Caco-2 (cell line): ENCODE results near the gene PDE9A. TPM values are rescaled to one million over a fixed set of nuclear protein-coding genes. Genes with fewer than 3 reads are reported as not detected.
"Not testable (repeated sequence)": the region's sequence is repeated elsewhere in the genome, so short reads cannot be mapped to it uniquely, and the experiment has no call there.

Source experiments
- BruUV-seq: library from RNA; stranded (reverse); fragments of 400-500 nt; replicated peaks from 2 replicates; lab custom pipeline; 2021; lab: Mats Ljungman, UMichigan
- CTCF ChIA-PET: fragments of 300-600 bp; sonication (Branson Sonifier 250); formaldehyde crosslinking; loops from one replicate; lab custom pipeline; 2022; ENCODE audit warnings: antibody characterized with exemption; lab: Charles Lee
- POLR2A ChIA-PET: fragments of 300-600 bp; sonication (Branson Sonifier 250); formaldehyde crosslinking; loops from one replicate; lab custom pipeline; 2022; ENCODE audit warnings: antibody characterized with exemption; lab: Charles Lee
- DNase-seq, 2 experiments: peaks; one replicate each; pipeline versions ENCODE4 v3.0.0 to v3.0.0-alpha.2; 2020 to 2022
- H3K27me3 ChIP-seq: replicated peaks from 2 replicates; pipeline ENCODE4 v1.6.0; 2011; ENCODE audit warnings: low read length; ENCODE audit not compliant: control insufficient read depth, insufficient read depth
- H3K36me3 ChIP-seq: 2 replicates; pipeline ENCODE4 v1.5.1; 2011; ENCODE audit warnings: low read length; ENCODE audit not compliant: control insufficient read depth, insufficient read depth
- H3K4me1 ChIP-seq: fragments of 250-450 bp; sonication (Bioruptor Pico); 2 replicates; pipeline ENCODE4 v1.5.1; 2020; ENCODE audit warnings: mild to moderate bottlenecking
- H3K4me3 ChIP-seq: 2 replicates; pipeline ENCODE4 v1.5.1; 2011; ENCODE audit warnings: low read depth, mild to moderate bottlenecking, control low read depth, low read length
- H3K9me3 ChIP-seq: fragments of 250-450 bp; sonication (Bioruptor Pico); 2 replicates; pipeline ENCODE4 v1.5.1; 2020; ENCODE audit warnings: mild to moderate bottlenecking, moderate library complexity
- H3K27ac Mint-ChIP-seq: one replicate; pipeline ENCODE4 v1.8.0; 2022; ENCODE audit warnings: mixed read lengths; ENCODE audit not compliant: unreplicated experiment
- H3K27me3 Mint-ChIP-seq: one replicate; pipeline ENCODE4 v1.8.0; 2022; ENCODE audit warnings: mixed read lengths; ENCODE audit not compliant: insufficient read depth, unreplicated experiment
- H3K36me3 Mint-ChIP-seq: one replicate; pipeline ENCODE4 v1.8.0; 2022; ENCODE audit warnings: mild to moderate bottlenecking, mixed read lengths; ENCODE audit not compliant: insufficient read depth, unreplicated experiment
- H3K4me1 Mint-ChIP-seq: one replicate; pipeline ENCODE4 v1.8.0; 2022; ENCODE audit warnings: low read depth, mixed read lengths; ENCODE audit not compliant: unreplicated experiment
- H3K4me3 Mint-ChIP-seq: one replicate; pipeline ENCODE4 v1.8.0; 2022; ENCODE audit warnings: mild to moderate bottlenecking, moderate library complexity, mixed read lengths; ENCODE audit not compliant: unreplicated experiment
- H3K9me3 Mint-ChIP-seq: one replicate; pipeline ENCODE4 v1.8.0; 2022; ENCODE audit warnings: mixed read lengths; ENCODE audit not compliant: unreplicated experiment
- CTCF ChIP-seq, 2 experiments: fragments of 200-600 bp in 1 of 2; IDR thresholded peaks; 1 replicate in 1 of 2; 2 replicates in 1 of 2; pipeline versions ENCODE4 v1.5.1 to v1.8.0; 2011 to 2022; ENCODE audit warnings: antibody characterized with exemption in 1 of 2, control low read depth in 1 of 2, inconsistent platforms in 1 of 2, low read depth in 1 of 2, low read length in 1 of 2, mild to moderate bottlenecking in 1 of 2, moderate library complexity in 1 of 2; ENCODE audit not compliant: insufficient read depth in 1 of 2, severe bottlenecking in 1 of 2, unreplicated experiment in 1 of 2
- intact Hi-C: fragments of 100-400 bp; cut with micrococcal nuclease; formaldehyde crosslinking; loops from one replicate; pipeline ENCODE4 v1.10.0; 2022; ENCODE audit not compliant: unreplicated experiment
- total RNA-seq: library from RNA; stranded (reverse); gene quantifications from 2 replicates; pipeline ENCODE4 v1.2.3, GENCODE V29; 2022

PDE9A gene
- total RNA-seq, 1 experiment from 2014 or later, result 9.7 TPM

GRCh38 chr21:42614811-42615351 is 38.5 kb upstream of the PDE9A start:
- no peaks in the 10 kb centered on the region for H3K9me3 ChIP-seq
- H3K36me3 ChIP-seq, result no peaks in the 10 kb centered on the region
- ChIA-PET CTCF (interaction anchor here (0.9 to 1.0 kb wide), 3 partner anchors 22 to 39 kb away, joined by 3 to 4 read pairs (median 4); no protein-coding TSS in a partner anchor), POLR2A (no interaction called here)
- Mint-ChIP-seq H3K36me3 (no peaks in the 10 kb centered on the region), H3K27ac (no peak overlapping the region), H3K4me1 (no peaks in the 10 kb centered on the region), H3K9me3 (peaks cover 10% of the 10 kb centered on the region), H3K4me3 (no peak overlapping the region), H3K27me3 (no peaks in the 10 kb centered on the region)
- no peaks in the 10 kb centered on the region for H3K27me3 ChIP-seq
- no peak overlapping the region for H3K4me3 ChIP-seq
- intact Hi-C loops, result loop anchor here (5.0 kb wide), 1 partner anchor 328 kb away; no protein-coding TSS in a partner anchor
- BruUV-seq, result no TSS peak
- peaks cover 13% of the 10 kb centered on the region for H3K4me1 ChIP-seq
- TF ChIP-seq CTCF (IDR thresholded peaks at IDR 0.05; ENCODE audit: insufficient read depth in 1 of 2, low read depth in 1 of 2, low read length in 1 of 2, severe bottlenecking in 1 of 2, unreplicated experiment in 1 of 2), result no peak
- peak; percentile 70 to 87 for DNase-seq

- H3K27me3 Mint-ChIP-seq, H3K9me3 ChIP-seq, DNase-seq, H3K4me3 ChIP-seq, H3K36me3 ChIP-seq, intact Hi-C loops, H3K27ac Mint-ChIP-seq, H3K4me3 Mint-ChIP-seq, BruUV-seq, H3K36me3 Mint-ChIP-seq, H3K27me3 ChIP-seq, H3K9me3 Mint-ChIP-seq, POLR2A ChIA-PET, H3K4me1 Mint-ChIP-seq: not testable (repeated sequence)
- peaks cover 13% of the 10 kb centered on the region for H3K4me1 ChIP-seq
- CTCF ChIA-PET, result interaction anchor here (1.0 kb wide), 2 partner anchors 22 to 37 kb away, joined by 4 read pairs; no protein-coding TSS in a partner anchor
These were observed 38.0 kb upstream of the PDE9A start for GRCh38 chr21:42615377-42615776.

GRCh38 chr21:42615924-42616323 is 37.5 kb upstream of the PDE9A start:
- no peaks in the 10 kb centered on the region for H3K27me3 Mint-ChIP-seq
- no peak for DNase-seq
- BruUV-seq, result no TSS peak
- ChIA-PET CTCF (interaction anchor here (2.0 kb wide), 1 partner anchor 22 kb away, joined by 14 read pairs; no protein-coding TSS in a partner anchor), POLR2A (no interaction called here)
- Histone ChIP-seq H3K27me3 (no peaks in the 10 kb centered on the region), H3K9me3 (no peaks in the 10 kb centered on the region), H3K4me1 (peaks cover 13% of the 10 kb centered on the region), H3K4me3 (no peak overlapping the region), H3K36me3 (no peaks in the 10 kb centered on the region)
- no peak overlapping the region for H3K4me3 Mint-ChIP-seq
- intact Hi-C loops, result no loop called here
- no peaks in the 10 kb centered on the region for H3K36me3 Mint-ChIP-seq
- no peaks in the 10 kb centered on the region for H3K4me1 Mint-ChIP-seq
- no peak overlapping the region for H3K27ac Mint-ChIP-seq
- TF ChIP-seq CTCF (IDR thresholded peaks at IDR 0.05; ENCODE audit: insufficient read depth in 1 of 2, low read depth in 1 of 2, low read length in 1 of 2, severe bottlenecking in 1 of 2, unreplicated experiment in 1 of 2), result no peak
- no peaks in the 10 kb centered on the region for H3K9me3 Mint-ChIP-seq
